Endothelial cell of umbilical vein (primary cell): ENCODE measurements around the gene LAMC1.

Source experiments
- CTCF ChIP-seq, 2 donors: IDR thresholded peaks; 1 replicate in 1 of 2; 2 replicates in 1 of 2; pipeline ENCODE4 v1.5.1; 2011; ENCODE audit warnings: low read length in 2 of 2, mild to moderate bottlenecking in 2 of 2, moderate library complexity in 2 of 2, control low read depth in 1 of 2, inconsistent platforms in 1 of 2, low read depth in 1 of 2; ENCODE audit not compliant: insufficient read depth in 1 of 2; ENCODE audit errors: extremely low read depth in 1 of 2
- EZH2 ChIP-seq: IDR thresholded peaks from 2 replicates; pipeline ENCODE4 v1.6.1; 2012; ENCODE audit warnings: borderline replicate concordance, low read depth, mild to moderate bottlenecking, moderate library complexity, low read length, inconsistent platforms; ENCODE audit not compliant: severe bottlenecking
- POLR2AphosphoS5 ChIP-seq: IDR thresholded peaks from 2 replicates; pipeline ENCODE4 v1.6.1; 2012; ENCODE audit warnings: low read depth, mild to moderate bottlenecking, control low read depth, low read length, moderate library complexity; ENCODE audit not compliant: insufficient read depth

DNA sequence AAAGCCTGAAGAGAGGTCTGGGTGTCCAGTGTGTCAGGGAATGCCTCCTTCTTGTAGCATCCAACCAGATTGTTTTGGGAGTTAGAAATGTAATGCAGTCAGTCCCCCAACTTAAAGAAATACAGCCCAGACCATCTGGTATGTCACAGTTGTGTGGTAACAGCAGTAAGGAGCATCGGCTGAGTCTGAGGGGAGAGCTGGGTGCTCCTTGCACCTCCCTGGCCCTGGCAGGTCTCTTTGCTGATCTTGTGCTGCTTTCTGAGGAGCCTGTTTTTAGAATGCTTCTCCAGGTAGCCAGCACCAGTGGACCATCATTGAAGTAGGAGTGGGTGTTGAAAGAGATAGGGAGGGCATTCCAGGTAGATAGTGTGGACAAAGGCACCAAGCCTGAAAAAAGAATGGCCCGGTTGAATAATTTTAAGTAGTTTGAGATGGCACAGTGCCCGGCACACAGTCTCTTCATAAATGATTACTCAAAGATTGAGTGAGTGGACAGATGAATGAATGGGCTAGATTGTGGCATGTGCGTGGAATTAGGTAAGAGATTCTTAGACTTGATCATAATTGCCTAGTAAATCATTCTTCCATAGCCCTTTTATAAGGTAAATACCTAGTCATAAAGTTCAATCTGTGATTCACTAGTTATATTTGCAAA lies 46.5 kb downstream of the LAMC1 start:
- TF ChIP-seq CTCF (IDR thresholded peaks at IDR 0.05; ENCODE audit: extremely low read depth in 1 of 2, insufficient read depth in 1 of 2, low read depth in 1 of 2, low read length in 2 of 2): no peak
- TF ChIP-seq POLR2AphosphoS5: no peak
- TF ChIP-seq EZH2: no peak
